NCI-H2227 (cell line): ENCODE results near the gene PBX3.

Experiments used
- DNase-seq: peaks from one replicate; lab custom pipeline; 2025; ENCODE audit not compliant: unreplicated experiment; lab: John Stamatoyannopoulos, UW

The PBX3 gene

GRCh38 chr9:125968714-125969374, 221.7 kb downstream of the PBX3 start:
- no peak for DNase-seq

- DNase-seq: no peak
Observed at GRCh38 chr9:125969462-125969861, 222.3 kb downstream of the PBX3 start.

- DNase-seq: no peak
Observed at GRCh38 chr9:125969868-125970267, 222.7 kb downstream of the PBX3 start.

GRCh38 chr9:125970340-125970739, 223.2 kb downstream of the PBX3 start:
- DNase-seq: no peak

GRCh38 chr9:125971050-125971449, 223.9 kb downstream of the PBX3 start:
- DNase-seq: no peak

- DNase-seq: no peak
Observed at GRCh38 chr9:125972012-125972729, 225.0 kb downstream of the PBX3 start.

- DNase-seq: no peak
Observed at GRCh38 chr9:125973547-125973946, 226.4 kb downstream of the PBX3 start.

- DNase-seq: no peak
Observed at GRCh38 chr9:125974705-125975104, 227.5 kb downstream of the PBX3 start.

GRCh38 chr9:125977223-125977622, 230.1 kb downstream of the PBX3 start:
- DNase-seq: no peak

- DNase-seq: no peak
Observed at GRCh38 chr9:125979383-125979782, 232.2 kb downstream of the PBX3 start.

- no peak for DNase-seq
Observed at GRCh38 chr9:125982798-125983406, 235.7 kb downstream of the PBX3 start.

GRCh38 chr9:125983681-125984080, 236.5 kb downstream of the PBX3 start:
- DNase-seq: no peak

GRCh38 chr9:125984461-125984860, 237.3 kb downstream of the PBX3 start:
- no peak for DNase-seq

GRCh38 chr9:125985142-125985997, 238.2 kb downstream of the PBX3 start:
- no peak for DNase-seq

- DNase-seq: no peak
Observed at GRCh38 chr9:125985998-125986655, 239.0 kb downstream of the PBX3 start.

GRCh38 chr9:125986966-125987365, 239.8 kb downstream of the PBX3 start:
- DNase-seq: no peak

- DNase-seq: no peak
Observed at GRCh38 chr9:125987420-125987819, 240.2 kb downstream of the PBX3 start.

GRCh38 chr9:125988479-125989050, 241.4 kb downstream of the PBX3 start:
- no peak for DNase-seq

GRCh38 chr9:125989090-125989501, 241.9 kb downstream of the PBX3 start:
- no peak for DNase-seq

GRCh38 chr9:125989524-125990180, 242.5 kb downstream of the PBX3 start:
- no peak for DNase-seq
